Renal cortical epithelial cell (primary cell): ENCODE measurements around the gene MAVS. TPM values are rescaled to one million over a fixed set of nuclear protein-coding genes. Genes with fewer than 3 reads are reported as not detected.
A peak's percentile ranks its signal among the peaks of the same experiment; 100 is the strongest.
"Not testable (repeated sequence)": the region's sequence is repeated elsewhere in the genome, so short reads cannot be mapped to it uniquely, and the experiment has no call there.

Experiments
- DNase-seq: peaks from one replicate; pipeline ENCODE4 v3.0.0-alpha.2; 2011; ENCODE audit warnings: low read depth
- total RNA-seq: library from RNA; depleted of rRNA; stranded (reverse); fragments of >200 nt; gene quantifications from 2 replicates; pipeline ENCODE4 v1.2.3, GENCODE V29; 2014

MAVS gene
- total RNA-seq, 1 donor from 2014 or later = 50.9 TPM

GRCh38 chr20:3887876-3888620, 41.4 kb downstream of the MAVS start:
- DNase-seq = no peak

GRCh38 chr20:3888622-3889488, 42.2 kb downstream of the MAVS start, which contains the start of gene PANK2:
Gene PANK2 (plus strand): TSS chr20:3889387.
- peak; percentile 92 for DNase-seq

- DNase-seq = no peak
Measured at GRCh38 chr20:3889489-3890397, 43.1 kb downstream of the MAVS start.

- no peak for DNase-seq
Measured at GRCh38 chr20:3890398-3890751, 43.7 kb downstream of the MAVS start.

GRCh38 chr20:3890999-3891929, 44.6 kb downstream of the MAVS start:
- DNase-seq = no peak

- no peak for DNase-seq
Measured at GRCh38 chr20:3894796-3895195, 48.2 kb downstream of the MAVS start.

GRCh38 chr20:3896302-3896701, 49.7 kb downstream of the MAVS start:
- DNase-seq = no peak

- no peak for DNase-seq
Measured at GRCh38 chr20:3896853-3897583, 50.4 kb downstream of the MAVS start.

GRCh38 chr20:3898181-3898580, 51.5 kb downstream of the MAVS start:
- DNase-seq = not testable (repeated sequence)

- no peak for DNase-seq
Measured at GRCh38 chr20:3898639-3899038, 52.0 kb downstream of the MAVS start.

- no peak for DNase-seq
Measured at GRCh38 chr20:3900187-3900604, 53.6 kb downstream of the MAVS start.

GRCh38 chr20:3901028-3901705, 54.5 kb downstream of the MAVS start:
- no peak for DNase-seq

- no peak for DNase-seq
Measured at GRCh38 chr20:3901706-3902440, 55.2 kb downstream of the MAVS start.

- no peak for DNase-seq
Measured at GRCh38 chr20:3902446-3902845, 55.8 kb downstream of the MAVS start.

- no peak for DNase-seq
Measured at GRCh38 chr20:3904224-3904623, 57.6 kb downstream of the MAVS start.

- no peak for DNase-seq
Measured at GRCh38 chr20:3904857-3905256, 58.2 kb downstream of the MAVS start.

- not testable (repeated sequence) for DNase-seq
Measured at GRCh38 chr20:3906744-3907721, 60.4 kb downstream of the MAVS start.

GRCh38 chr20:3908667-3909066, 62.0 kb downstream of the MAVS start:
- no peak for DNase-seq
